Pulmonary artery endothelial cell (primary cell): ENCODE data around the gene MAP3K2. TPM values are rescaled to one million over a fixed set of nuclear protein-coding genes. Genes with fewer than 3 reads are reported as not detected.

ENCODE experiments used
- total RNA-seq: library from RNA; depleted of rRNA; stranded (reverse); fragments of >200 nt; gene quantifications from 2 replicates; pipeline ENCODE4 v1.2.3, GENCODE V29; 2014

MAP3K2 gene
- total RNA-seq, 1 donor from 2014 or later, result 16.9 TPM

Other genes with a start within 250 kb of the MAP3K2 start
- gene CYP27C1, start 167.7 kb downstream of the MAP3K2 start, total RNA-seq, result not detected in 2 replicates
- 35.1 and 52.4 TPM in 2 replicates for gene ERCC3, start 93.8 kb downstream of the MAP3K2 start, total RNA-seq
- gene PROC, start 30.5 kb upstream of the MAP3K2 start, total RNA-seq, result not detected in 2 replicates
- gene IWS1, start 138.5 kb upstream of the MAP3K2 start, total RNA-seq, result 37.9 and 46.8 TPM in 2 replicates
- 0.07 and 1.5 TPM in 2 replicates for gene MYO7B, start 147.7 kb upstream of the MAP3K2 start, total RNA-seq